Measurements from ENCODE around the gene MYO18B.

MYO18B gene

DNA sequence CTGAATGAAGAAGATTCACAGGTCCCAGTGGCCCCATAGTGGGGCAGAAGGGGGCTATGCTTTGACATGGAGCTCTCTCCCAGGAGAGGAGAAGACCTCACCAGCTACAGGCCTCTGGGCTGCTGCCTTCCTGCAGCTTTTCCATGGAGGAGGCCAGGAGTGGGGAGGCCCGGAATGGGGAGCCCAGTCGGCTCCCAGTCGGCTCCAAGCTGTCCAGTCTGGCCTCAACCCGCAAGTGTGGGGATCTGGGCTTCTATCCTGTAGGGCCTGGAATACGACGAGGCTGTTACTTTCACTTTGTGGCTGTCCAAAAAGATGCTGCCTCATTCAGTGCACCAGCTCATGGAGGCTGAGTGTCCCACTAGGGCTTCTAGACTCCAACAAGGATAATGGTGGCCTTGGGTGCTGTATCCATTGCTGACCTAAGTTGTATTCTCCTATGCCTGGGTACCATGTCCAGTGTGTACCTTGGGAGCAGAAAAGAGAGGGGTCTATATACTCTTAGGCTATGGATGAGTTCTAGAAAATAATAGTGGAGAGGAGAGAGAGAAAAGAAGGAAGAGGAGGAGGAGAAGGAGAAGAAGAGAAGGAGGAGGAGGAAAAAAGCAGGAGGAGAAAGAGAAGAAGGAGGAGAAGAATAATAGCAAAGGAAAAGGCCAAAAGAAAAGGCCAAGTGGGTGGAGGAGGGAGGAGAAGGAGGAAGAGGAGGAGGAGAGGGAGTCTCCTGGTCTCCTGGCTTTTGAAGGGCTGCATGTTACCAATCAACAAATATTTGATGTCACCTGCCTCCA lies 1.1 kb downstream of the MYO18B start:
- H3K9me3 ChIP-seq (replicated peaks; ENCODE audit: insufficient read depth, low read length): no peaks in the 10 kb centered on the region
- no peaks in the 10 kb centered on the region for H3K36me3 ChIP-seq (replicated peaks; ENCODE audit: insufficient read depth, low read length)
- H3F3A ChIP-seq (ENCODE audit: insufficient read depth, low read length): no peaks in the 10 kb centered on the region
- no peaks in the 10 kb centered on the region for H3K79me2 ChIP-seq (ENCODE audit: low read length)
- H3K27me3 ChIP-seq (replicated peaks; ENCODE audit: insufficient read depth, low read length): peaks cover 6% of the 10 kb centered on the region; the same call in 1 of the 2 replicates
- H3K4me3 ChIP-seq (ENCODE audit: low read length): peak overlapping the region; percentile 39; the same call in 1 of the 2 replicates
- H3K27ac ChIP-seq (ENCODE audit: low read length): no peak overlapping the region
- peak overlapping the region; percentile 62 for H2AFZ ChIP-seq (ENCODE audit: low read length)
- no peak for DNase-seq
- H4K20me1 ChIP-seq (ENCODE audit: insufficient read depth, low read length): no peaks in the 10 kb centered on the region
- no peaks in the 10 kb centered on the region for H3K4me1 ChIP-seq (ENCODE audit: low read length)
- peak overlapping the region; percentile 17; the same call in 1 of the 2 replicates for H3K9ac ChIP-seq (ENCODE audit: low read length)
- H3K4me2 ChIP-seq (ENCODE audit: low read depth, low read length): peak overlapping the region; percentile 75
- no peaks in the 10 kb centered on the region for H3K9me2 ChIP-seq (replicated peaks; ENCODE audit: insufficient read depth, low read length)
- TF ChIP-seq, protein P1, sequence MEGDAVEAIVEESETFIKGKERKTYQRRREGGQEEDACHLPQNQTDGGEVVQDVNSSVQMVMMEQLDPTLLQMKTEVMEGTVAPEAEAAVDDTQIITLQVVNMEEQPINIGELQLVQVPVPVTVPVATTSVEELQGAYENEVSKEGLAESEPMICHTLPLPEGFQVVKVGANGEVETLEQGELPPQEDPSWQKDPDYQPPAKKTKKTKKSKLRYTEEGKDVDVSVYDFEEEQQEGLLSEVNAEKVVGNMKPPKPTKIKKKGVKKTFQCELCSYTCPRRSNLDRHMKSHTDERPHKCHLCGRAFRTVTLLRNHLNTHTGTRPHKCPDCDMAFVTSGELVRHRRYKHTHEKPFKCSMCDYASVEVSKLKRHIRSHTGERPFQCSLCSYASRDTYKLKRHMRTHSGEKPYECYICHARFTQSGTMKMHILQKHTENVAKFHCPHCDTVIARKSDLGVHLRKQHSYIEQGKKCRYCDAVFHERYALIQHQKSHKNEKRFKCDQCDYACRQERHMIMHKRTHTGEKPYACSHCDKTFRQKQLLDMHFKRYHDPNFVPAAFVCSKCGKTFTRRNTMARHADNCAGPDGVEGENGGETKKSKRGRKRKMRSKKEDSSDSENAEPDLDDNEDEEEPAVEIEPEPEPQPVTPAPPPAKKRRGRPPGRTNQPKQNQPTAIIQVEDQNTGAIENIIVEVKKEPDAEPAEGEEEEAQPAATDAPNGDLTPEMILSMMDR (IDR thresholded peaks at IDR 0.05; ENCODE audit: low read length): no peak
- TF ChIP-seq EZH2 (optimal IDR thresholded peaks at IDR 0.05; ENCODE audit: low read depth, low read length) (no peak), EZH2phosphoT487 (IDR thresholded peaks at IDR 0.05; ENCODE audit: low read length) (no peak)

DNA sequence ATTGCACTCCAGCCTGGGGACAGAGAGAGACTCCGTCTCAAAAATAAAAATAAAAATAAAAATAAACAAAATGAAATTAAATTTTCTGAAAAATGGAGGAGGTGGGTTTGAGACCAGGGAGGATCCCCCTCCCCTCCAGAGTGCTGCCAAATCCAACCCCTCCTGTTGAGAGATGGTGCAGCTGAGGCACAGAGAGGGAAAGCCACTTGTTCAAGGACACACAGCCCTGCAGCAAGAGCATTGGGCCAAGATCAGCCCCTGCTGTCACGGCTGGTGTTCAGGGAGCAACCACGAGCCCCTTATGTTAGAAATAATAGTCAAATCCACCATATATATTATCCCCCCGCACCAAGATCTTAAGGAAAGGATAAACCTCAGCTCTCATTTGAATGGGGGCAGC lies 2.7 kb downstream of the MYO18B start:
- no peak overlapping the region for H3K27ac ChIP-seq (ENCODE audit: low read length)
- no peak for DNase-seq

DNA sequence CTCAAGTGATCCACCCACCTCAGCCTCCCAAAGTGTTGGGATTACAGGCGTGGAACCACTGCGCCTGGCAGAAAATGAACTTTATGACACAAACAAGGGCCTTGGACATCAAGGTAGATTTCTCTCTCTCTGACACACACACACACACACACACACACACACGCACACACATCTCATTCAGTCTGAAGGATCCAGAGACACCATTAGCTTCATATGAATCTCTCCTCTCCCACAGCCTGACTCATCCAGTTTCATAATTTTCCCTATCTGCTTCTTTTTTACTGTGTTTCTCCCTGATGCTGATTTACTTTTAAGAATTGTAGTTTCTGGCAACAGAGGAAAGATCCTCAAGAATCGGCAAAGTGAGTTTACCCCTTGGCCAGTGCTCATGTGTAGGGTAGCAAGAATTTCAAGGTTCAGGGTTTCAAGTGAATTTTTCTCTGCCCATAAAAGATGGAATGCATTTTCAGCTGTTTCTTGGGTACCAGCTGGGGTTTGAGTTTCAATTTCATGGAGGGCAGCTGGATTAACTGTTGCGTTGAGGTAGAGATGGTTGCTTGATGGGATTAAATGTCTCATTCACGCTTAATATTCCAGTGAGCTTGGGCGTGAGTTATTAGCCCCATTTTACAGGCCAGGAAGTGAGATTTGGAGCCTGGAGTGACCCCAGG lies 3.5 kb downstream of the MYO18B start:
- H3K36me3 ChIP-seq (replicated peaks; ENCODE audit: insufficient read depth, low read length): no peaks in the 10 kb centered on the region
- H3K4me3 ChIP-seq (ENCODE audit: low read length): no peak overlapping the region
- H3K9ac ChIP-seq (ENCODE audit: low read length): no peak overlapping the region
- H3K4me2 ChIP-seq (ENCODE audit: low read depth, low read length): no peak overlapping the region
- no peaks in the 10 kb centered on the region for H3K9me3 ChIP-seq (replicated peaks; ENCODE audit: insufficient read depth, low read length)
- H2AFZ ChIP-seq (ENCODE audit: low read length): no peak overlapping the region
- H4K20me1 ChIP-seq (ENCODE audit: insufficient read depth, low read length): no peaks in the 10 kb centered on the region
- TF ChIP-seq EZH2phosphoT487 (IDR thresholded peaks at IDR 0.05; ENCODE audit: low read length): no peak
- TF ChIP-seq, protein P1 (IDR thresholded peaks at IDR 0.05; ENCODE audit: low read length): no peak
- no peak for TF ChIP-seq EZH2 (optimal IDR thresholded peaks at IDR 0.05; ENCODE audit: low read depth, low read length)
- no peaks in the 10 kb centered on the region for H3K9me2 ChIP-seq (replicated peaks; ENCODE audit: insufficient read depth, low read length)
- H3F3A ChIP-seq (ENCODE audit: insufficient read depth, low read length): no peaks in the 10 kb centered on the region
- H3K4me1 ChIP-seq (ENCODE audit: low read length): no peaks in the 10 kb centered on the region
- H3K27ac ChIP-seq (ENCODE audit: low read length): no peak overlapping the region
- no peaks in the 10 kb centered on the region for H3K79me2 ChIP-seq (ENCODE audit: low read length)
- no peak for DNase-seq
- peaks cover 20% of the 10 kb centered on the region; the same call in 1 of the 2 replicates for H3K27me3 ChIP-seq (replicated peaks; ENCODE audit: insufficient read depth, low read length)

More for the DNA sequence above, 2.7 kb downstream of the MYO18B start:
- no peaks in the 10 kb centered on the region for H3K36me3 ChIP-seq (replicated peaks; ENCODE audit: insufficient read depth, low read length)
- no peak overlapping the region for H3K4me2 ChIP-seq (ENCODE audit: low read depth, low read length)
- no peak overlapping the region for H3K4me3 ChIP-seq (ENCODE audit: low read length)
- no peaks in the 10 kb centered on the region for H3K9me3 ChIP-seq (replicated peaks; ENCODE audit: insufficient read depth, low read length)
- no peaks in the 10 kb centered on the region for H3K4me1 ChIP-seq (ENCODE audit: low read length)
- H3F3A ChIP-seq (ENCODE audit: insufficient read depth, low read length): no peaks in the 10 kb centered on the region
- no peaks in the 10 kb centered on the region for H3K9me2 ChIP-seq (replicated peaks; ENCODE audit: insufficient read depth, low read length)
- peaks cover 17% of the 10 kb centered on the region; the same call in 1 of the 2 replicates for H3K27me3 ChIP-seq (replicated peaks; ENCODE audit: insufficient read depth, low read length)
- no peak overlapping the region for H3K9ac ChIP-seq (ENCODE audit: low read length)
- TF ChIP-seq EZH2 (optimal IDR thresholded peaks at IDR 0.05; ENCODE audit: low read depth, low read length): no peak
- no peak for TF ChIP-seq EZH2phosphoT487 (IDR thresholded peaks at IDR 0.05; ENCODE audit: low read length)
- TF ChIP-seq, protein P1 (IDR thresholded peaks at IDR 0.05; ENCODE audit: low read length): no peak
- H2AFZ ChIP-seq (ENCODE audit: low read length): no peak overlapping the region
- H3K79me2 ChIP-seq (ENCODE audit: low read length): no peaks in the 10 kb centered on the region
- H4K20me1 ChIP-seq (ENCODE audit: insufficient read depth, low read length): no peaks in the 10 kb centered on the region
